HG02870 (cell line): ENCODE data around the gene LIN7C.
A peak's percentile ranks its signal among the peaks of the same experiment; 100 is the strongest.
"Not testable (repeated sequence)": the region's sequence is repeated elsewhere in the genome, so short reads cannot be mapped to it uniquely, and the experiment has no call there.

Source experiments
- ATAC-seq: cut with Tn5 transposase; IDR thresholded peaks from one replicate; pipeline ENCODE4 v1.9.1; 2021; ENCODE audit warnings: mild to moderate bottlenecking, moderate library complexity; ENCODE audit not compliant: unreplicated experiment

Gene LIN7C

GRCh38 chr11:27451244-27451965 is 55.2 kb downstream of the LIN7C start:
- no peak for ATAC-seq

GRCh38 chr11:27448184-27448540 is 58.4 kb downstream of the LIN7C start:
- not testable (repeated sequence) for ATAC-seq

GRCh38 chr11:27447288-27448183 is 59.0 kb downstream of the LIN7C start:
- no peak for ATAC-seq

- ATAC-seq: no peak
Observed at GRCh38 chr11:27445625-27446024, 60.9 kb downstream of the LIN7C start.

GRCh38 chr11:27444801-27445215 is 61.8 kb downstream of the LIN7C start:
- ATAC-seq: peak; percentile 48
